K562 (cell line): ENCODE measurements around the gene GMEB1. TPM values are rescaled to one million over a fixed set of nuclear protein-coding genes. Genes with fewer than 3 reads are reported as not detected.

Source experiments
- BHLHE40 ChIP-seq: IDR thresholded peaks from 2 replicates; pipeline ENCODE4 v1.6.1; 2011; ENCODE audit warnings: low read length, improper control_type of control experiment
- CAMTA2 ChIP-seq: fragments of 250-450 bp; sonication (Bioruptor Pico); conservative IDR thresholded peaks from 2 replicates; pipeline ENCODE4 v1.5.1; 2022
- GATAD2A ChIP-seq: fragments of 450-650 bp; IDR thresholded peaks from 2 replicates; pipeline ENCODE4 v1.6.1; 2017
- HDAC8 ChIP-seq: fragments of 450-650 bp; IDR thresholded peaks from 2 replicates; pipeline ENCODE4 v1.6.1; 2016; ENCODE audit warnings: mild to moderate bottlenecking, missing genetic modification characterization, moderate library complexity, missing compliant biosample characterization
- KDM5B ChIP-seq: fragments of 200-600 bp; sonication (generic); IDR thresholded peaks from 2 replicates; pipeline ENCODE4 v1.6.1; 2012; ENCODE audit warnings: low read depth, mild to moderate bottlenecking, moderate library complexity, low read length, control low read depth, inconsistent platforms; ENCODE audit not compliant: insufficient replicate concordance
- MCM5 ChIP-seq: fragments of 450-650 bp; IDR thresholded peaks from 2 replicates; pipeline ENCODE4 v1.6.1; 2016; ENCODE audit warnings: low read depth
- NONO ChIP-seq, 2 experiments: fragments of 200-400 bp in 1 of 2; fragments of 450-650 bp in 1 of 2; formaldehyde crosslinking in 1 of 2; IDR thresholded peaks; 2 replicates each; pipeline ENCODE4 v1.6.1; 2017; ENCODE audit warnings: low read depth in 2 of 2, mild to moderate bottlenecking in 2 of 2, moderate library complexity in 2 of 2, low read length in 1 of 2
- NR2C2 ChIP-seq, 2 experiments: fragments of 200-800 bp in 1 of 2; sonication (Bioruptor generic) in 1 of 2; sonication (generic) in 1 of 2; formaldehyde crosslinking in 1 of 2; IDR thresholded peaks; 2 replicates each; pipeline versions ENCODE4 v1.6.1 to v1.8.0; 2016 to 2022; ENCODE audit warnings: mild to moderate bottlenecking in 1 of 2, missing compliant biosample characterization in 1 of 2, missing genetic modification characterization in 1 of 2, missing genetic modification reagents in 1 of 2
- NUFIP1 ChIP-seq: fragments of 450-650 bp; IDR thresholded peaks from 2 replicates; pipeline ENCODE4 v1.6.1; 2018; ENCODE audit not compliant: partially characterized antibody
- PTRF ChIP-seq: fragments of 450-650 bp; IDR thresholded peaks from 2 replicates; pipeline ENCODE4 v1.6.1; 2016; ENCODE audit warnings: mild to moderate bottlenecking, missing genetic modification characterization, missing compliant biosample characterization
- SMARCC2 ChIP-seq: fragments of 450-650 bp; IDR thresholded peaks from 2 replicates; pipeline ENCODE4 v1.6.1; 2017; ENCODE audit warnings: antibody characterized with exemption, moderate library complexity, mild to moderate bottlenecking, low read depth
- SRSF3 ChIP-seq: fragments of 200-400 bp; formaldehyde crosslinking; IDR thresholded peaks from 2 replicates; pipeline ENCODE4 v1.6.1; 2016; ENCODE audit warnings: mild to moderate bottlenecking, low read length, moderate library complexity; ENCODE audit not compliant: insufficient read depth
- TAF1 ChIP-seq: IDR thresholded peaks from 2 replicates; pipeline ENCODE4 v1.6.1; 2011; ENCODE audit warnings: mild to moderate bottlenecking, low read length, moderate library complexity; ENCODE audit not compliant: insufficient read depth, control insufficient read depth, severe bottlenecking; ENCODE audit errors: extremely low read depth
- TAF7 ChIP-seq: fragments of 450-650 bp; IDR thresholded peaks from 2 replicates; pipeline ENCODE4 v1.6.1; 2016; ENCODE audit warnings: missing genetic modification characterization, missing compliant biosample characterization
- YY1 ChIP-seq, 3 experiments: IDR thresholded peaks; 2 replicates each; pipeline ENCODE4 v1.6.1; 2011; ENCODE audit warnings: low read length in 2 of 3, mild to moderate bottlenecking in 2 of 3, moderate library complexity in 2 of 3, borderline replicate concordance in 1 of 3, control low read depth in 1 of 3, low read depth in 1 of 3; ENCODE audit not compliant: insufficient read depth in 3 of 3, insufficient replicate concordance in 2 of 3, control insufficient read depth in 1 of 3, insufficient read length in 1 of 3; ENCODE audit errors: extremely low read depth in 1 of 3
- ZNF589 ChIP-seq: fragments of 200-800 bp; sonication (Bioruptor generic); IDR thresholded peaks from 2 replicates; pipeline ENCODE4 v1.6.1; 2016; ENCODE audit warnings: low read depth, missing genetic modification characterization, missing compliant biosample characterization
- ZNF77 ChIP-seq: fragments of 250-450 bp; sonication (Bioruptor Pico); IDR thresholded peaks from 2 replicates; pipeline ENCODE4 v1.5.0; 2020
- polyA plus RNA-seq, 8 experiments: library from polyadenylated mRNA; depleted of rRNA in 4 of 8; stranded (reverse) in 5 of 8; unstranded in 3 of 8; fragments of >200 nt; fragmentation: Nextera tagmentation in 2 of 8; fragmentation: Illumina TruSeq in 1 of 8; extraction: Ambion mirVana in 2 of 8; extraction: Trizol in 1 of 8; gene quantifications; 2 replicates each; pipeline versions ENCODE4 v1.2.1 to v1.2.3, GENCODE V29; 2011 to 2014; ENCODE audit warnings: inconsistent platforms in 1 of 8, missing spikeins in 1 of 8
- total RNA-seq, 7 experiments: library from RNA; depleted of rRNA in 6 of 7; stranded (reverse); fragments of >200 nt in 6 of 7; fragmentation: Illumina TruSeq in 2 of 7; extraction: Trizol in 2 of 7; gene quantifications; 2 replicates each; pipeline versions ENCODE4 v1.2.1 to v1.2.3, GENCODE V29; 2011 to 2021; ENCODE audit warnings: low replicate concordance in 1 of 7
- TF ChIP-seq, protein P1 (sequence below): fragments of 250-450 bp; sonication (Bioruptor Pico); IDR thresholded peaks from 2 replicates; pipeline ENCODE4 v1.8.0; 2021; ENCODE audit warnings: borderline replicate concordance, mild to moderate bottlenecking, moderate library complexity; ENCODE audit not compliant: poor library complexity, severe bottlenecking
- TF ChIP-seq, protein P2 (sequence below): fragments of 450-650 bp; IDR thresholded peaks from 2 replicates; pipeline ENCODE4 v1.6.1; 2016; ENCODE audit warnings: antibody characterized with exemption
- TF ChIP-seq, protein P3 (sequence below): fragments of 450-650 bp; formaldehyde crosslinking; IDR thresholded peaks from 2 replicates; pipeline ENCODE4 v1.4.0; 2020; ENCODE audit warnings: mild to moderate bottlenecking, moderate library complexity
- TF ChIP-seq, protein P4 (sequence below): sonication (generic); formaldehyde crosslinking; IDR thresholded peaks from 2 replicates; pipeline ENCODE4 v1.8.0; 2022; ENCODE audit warnings: mild to moderate bottlenecking, missing genetic modification reagents

GMEB1 gene
- total and polyA plus RNA-seq, 9 of the 15 experiments (the other 6 are each of a cell fraction or from before 2014, with no cell fraction given), result 6.6 to 17.5 (median 8.5) TPM

DNA sequence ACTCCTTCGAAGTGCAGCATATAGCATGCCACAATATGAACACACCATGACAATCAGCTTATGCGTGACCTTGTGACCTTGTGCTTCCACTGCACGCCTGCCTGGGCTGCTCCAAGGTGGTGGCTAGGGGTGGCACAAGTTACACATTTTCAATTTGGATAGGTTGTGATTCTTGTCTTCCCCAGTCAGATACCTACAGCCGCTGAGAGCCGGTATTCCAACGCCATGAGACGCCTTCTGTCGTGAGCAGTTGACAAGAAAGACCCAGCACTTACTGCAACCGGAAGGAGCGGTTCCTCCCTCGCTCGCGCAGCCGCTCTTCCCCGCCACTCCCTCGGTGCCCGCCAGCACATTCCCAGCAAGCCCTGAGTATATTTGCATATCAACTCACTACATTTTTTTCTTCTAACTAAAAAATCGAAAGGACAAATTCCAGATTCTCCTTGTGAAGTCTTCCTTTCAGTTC lies 20.5 kb upstream of the GMEB1 start (continued):
- TF ChIP-seq, protein P1, sequence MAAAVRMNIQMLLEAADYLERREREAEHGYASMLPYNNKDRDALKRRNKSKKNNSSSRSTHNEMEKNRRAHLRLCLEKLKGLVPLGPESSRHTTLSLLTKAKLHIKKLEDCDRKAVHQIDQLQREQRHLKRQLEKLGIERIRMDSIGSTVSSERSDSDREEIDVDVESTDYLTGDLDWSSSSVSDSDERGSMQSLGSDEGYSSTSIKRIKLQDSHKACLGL (CRISPR knock-in tag), result peak; percentile 6
- TF ChIP-seq PTRF (peak; percentile 76), TAF1 (peak; percentile 52), TAF7 (tag) (peak; percentile 79), NONO (IDR thresholded peaks at IDR 0.05; ENCODE audit: low read depth in 2 of 2, low read length in 1 of 2) (peak in 1 of 2 experiments; percentile 48; a peak in 1 of 4 replicates), SRSF3 (no peak), NR2C2 (CRISPR knock-in tag; IDR thresholded peaks at IDR 0.05) (peak; percentile 86; the same call in 1 of the 2 replicates), NR2C2 (tag; IDR thresholded peaks at IDR 0.05) (peak; percentile 95), CAMTA2 (no peak), GATAD2A (no peak), ZNF77 (no peak), HDAC8 (tag) (peak; percentile 69; the same call in 1 of the 2 replicates), ZNF589 (CRISPR knock-in tag) (peak; percentile 87), SMARCC2 (peak; percentile 80), NUFIP1 (peak; percentile 90), YY1 (IDR thresholded peaks at IDR 0.05; ENCODE audit: borderline replicate concordance in 1 of 3, control insufficient read depth in 1 of 3, extremely low read depth in 1 of 3, insufficient read depth in 3 of 3, insufficient read length in 1 of 3, insufficient replicate concordance in 2 of 3, low read depth in 1 of 3, low read length in 2 of 3) (peak in 1 of 3 experiments; percentile 69), BHLHE40 (peak; percentile 68), MCM5 (no peak), KDM5B (no peak)
- TF ChIP-seq, protein P2, sequence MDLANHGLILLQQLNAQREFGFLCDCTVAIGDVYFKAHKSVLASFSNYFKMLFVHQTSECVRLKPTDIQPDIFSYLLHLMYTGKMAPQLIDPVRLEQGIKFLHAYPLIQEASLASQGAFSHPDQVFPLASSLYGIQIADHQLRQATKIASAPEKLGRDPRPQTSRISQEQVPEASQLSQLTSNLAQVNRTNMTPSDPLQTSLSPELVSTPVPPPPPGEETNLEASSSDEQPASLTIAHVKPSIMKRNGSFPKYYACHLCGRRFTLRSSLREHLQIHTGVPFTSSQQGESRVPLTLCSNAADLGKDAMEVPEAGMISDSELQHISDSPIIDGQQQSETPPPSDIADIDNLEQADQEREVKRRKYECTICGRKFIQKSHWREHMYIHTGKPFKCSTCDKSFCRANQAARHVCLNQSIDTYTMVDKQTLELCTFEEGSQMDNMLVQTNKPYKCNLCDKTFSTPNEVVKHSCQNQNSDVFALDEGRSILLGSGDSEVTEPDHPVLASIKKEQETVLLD, result peak; percentile 42; the same call in 1 of the 2 replicates
- TF ChIP-seq, protein P3, sequence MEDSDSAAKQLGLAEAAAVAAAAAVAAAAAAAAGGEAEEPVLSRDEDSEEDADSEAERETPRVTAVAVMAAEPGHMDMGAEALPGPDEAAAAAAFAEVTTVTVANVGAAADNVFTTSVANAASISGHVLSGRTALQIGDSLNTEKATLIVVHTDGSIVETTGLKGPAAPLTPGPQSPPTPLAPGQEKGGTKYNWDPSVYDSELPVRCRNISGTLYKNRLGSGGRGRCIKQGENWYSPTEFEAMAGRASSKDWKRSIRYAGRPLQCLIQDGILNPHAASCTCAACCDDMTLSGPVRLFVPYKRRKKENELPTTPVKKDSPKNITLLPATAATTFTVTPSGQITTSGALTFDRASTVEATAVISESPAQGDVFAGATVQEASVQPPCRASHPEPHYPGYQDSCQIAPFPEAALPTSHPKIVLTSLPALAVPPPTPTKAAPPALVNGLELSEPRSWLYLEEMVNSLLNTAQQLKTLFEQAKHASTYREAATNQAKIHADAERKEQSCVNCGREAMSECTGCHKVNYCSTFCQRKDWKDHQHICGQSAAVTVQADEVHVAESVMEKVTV (CRISPR knock-in tag), result no peak
- TF ChIP-seq, protein P4, sequence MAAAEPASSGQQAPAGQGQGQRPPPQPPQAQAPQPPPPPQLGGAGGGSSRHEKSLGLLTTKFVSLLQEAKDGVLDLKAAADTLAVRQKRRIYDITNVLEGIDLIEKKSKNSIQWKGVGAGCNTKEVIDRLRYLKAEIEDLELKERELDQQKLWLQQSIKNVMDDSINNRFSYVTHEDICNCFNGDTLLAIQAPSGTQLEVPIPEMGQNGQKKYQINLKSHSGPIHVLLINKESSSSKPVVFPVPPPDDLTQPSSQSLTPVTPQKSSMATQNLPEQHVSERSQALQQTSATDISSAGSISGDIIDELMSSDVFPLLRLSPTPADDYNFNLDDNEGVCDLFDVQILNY, result peak; percentile 48; the same call in 1 of the 2 replicates
